ENCODE measurements around the gene KRTAP10-7.

KRTAP10-7 gene

DNA sequence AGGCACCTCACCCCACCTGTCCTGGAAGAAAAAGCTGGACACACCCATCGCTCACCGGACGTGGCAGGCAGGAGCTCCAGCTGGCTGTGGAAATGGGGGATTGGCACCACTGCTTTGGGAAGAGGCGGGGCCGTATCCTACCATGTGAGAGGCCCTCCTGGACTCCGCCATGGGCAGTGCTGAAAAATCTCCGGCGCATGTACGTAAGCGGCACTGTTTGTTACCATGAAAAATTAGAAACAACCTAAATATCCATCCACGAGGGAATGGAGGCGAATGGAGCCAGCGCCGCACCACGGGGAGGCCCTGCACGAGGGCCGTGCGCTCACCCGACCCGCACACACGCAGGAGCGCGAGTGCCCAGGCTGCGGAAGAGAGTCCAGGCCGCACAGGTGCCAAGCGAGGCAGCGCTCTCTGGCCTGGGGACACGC, 14.6 kb downstream of the KRTAP10-7 start:
- no peaks in the 10 kb centered on the region for H3K27me3 ChIP-seq (ENCODE audit: control insufficient read depth, low read length)
- peaks cover 21% of the 10 kb centered on the region for H3K9me3 ChIP-seq (ENCODE audit: control insufficient read depth, insufficient read depth, low read length)
- no peaks in the 10 kb centered on the region for H3F3A ChIP-seq (ENCODE audit: control insufficient read depth, insufficient read depth)
- no peaks in the 10 kb centered on the region for H3K36me3 ChIP-seq (ENCODE audit: control insufficient read depth, low read length)
- no peak for TF ChIP-seq EZH2phosphoT487 (IDR thresholded peaks at IDR 0.05; ENCODE audit: borderline replicate concordance, low read length)
- TF ChIP-seq, protein P1, sequence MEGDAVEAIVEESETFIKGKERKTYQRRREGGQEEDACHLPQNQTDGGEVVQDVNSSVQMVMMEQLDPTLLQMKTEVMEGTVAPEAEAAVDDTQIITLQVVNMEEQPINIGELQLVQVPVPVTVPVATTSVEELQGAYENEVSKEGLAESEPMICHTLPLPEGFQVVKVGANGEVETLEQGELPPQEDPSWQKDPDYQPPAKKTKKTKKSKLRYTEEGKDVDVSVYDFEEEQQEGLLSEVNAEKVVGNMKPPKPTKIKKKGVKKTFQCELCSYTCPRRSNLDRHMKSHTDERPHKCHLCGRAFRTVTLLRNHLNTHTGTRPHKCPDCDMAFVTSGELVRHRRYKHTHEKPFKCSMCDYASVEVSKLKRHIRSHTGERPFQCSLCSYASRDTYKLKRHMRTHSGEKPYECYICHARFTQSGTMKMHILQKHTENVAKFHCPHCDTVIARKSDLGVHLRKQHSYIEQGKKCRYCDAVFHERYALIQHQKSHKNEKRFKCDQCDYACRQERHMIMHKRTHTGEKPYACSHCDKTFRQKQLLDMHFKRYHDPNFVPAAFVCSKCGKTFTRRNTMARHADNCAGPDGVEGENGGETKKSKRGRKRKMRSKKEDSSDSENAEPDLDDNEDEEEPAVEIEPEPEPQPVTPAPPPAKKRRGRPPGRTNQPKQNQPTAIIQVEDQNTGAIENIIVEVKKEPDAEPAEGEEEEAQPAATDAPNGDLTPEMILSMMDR (IDR thresholded peaks at IDR 0.05; ENCODE audit: low read depth, low read length, poor library complexity, severe bottlenecking), result no peak
- H3K27ac ChIP-seq (ENCODE audit: low read depth, low read length), result no peak overlapping the region
- no peaks in the 10 kb centered on the region for H3K9me2 ChIP-seq (replicated peaks; ENCODE audit: control insufficient read depth, low read length)
- peaks cover 11% of the 10 kb centered on the region for H3K4me1 ChIP-seq (ENCODE audit: control insufficient read depth, low read length)
- no peak overlapping the region for H3K4me2 ChIP-seq (ENCODE audit: low read length)
- H3K79me2 ChIP-seq (ENCODE audit: control insufficient read depth, low read length), result no peaks in the 10 kb centered on the region
- H3K4me3 ChIP-seq (ENCODE audit: low read length), result no peak overlapping the region
- H4K20me1 ChIP-seq (ENCODE audit: control insufficient read depth, insufficient read depth, low read depth, low read length), result no peaks in the 10 kb centered on the region

DNA sequence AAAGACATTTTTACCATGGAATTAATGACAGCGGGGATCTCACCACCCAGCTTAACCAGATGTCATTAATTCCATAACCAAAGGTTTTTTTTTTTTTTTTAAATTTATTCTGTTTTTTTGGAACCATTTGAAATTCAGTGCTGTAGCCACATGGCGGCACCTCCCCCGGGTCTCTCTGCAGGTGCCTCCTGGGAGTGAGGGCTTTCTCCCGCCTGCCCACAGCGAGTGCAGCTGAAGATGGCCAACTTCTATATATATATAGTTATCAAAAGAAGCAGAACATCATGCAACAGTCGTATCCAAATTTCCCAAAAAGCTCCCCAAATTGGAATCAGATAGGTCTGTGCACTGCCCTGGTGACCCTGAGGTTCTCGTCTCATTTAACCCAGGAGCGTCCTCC, 15.1 kb downstream of the KRTAP10-7 start:
- H3K79me2 ChIP-seq (ENCODE audit: control insufficient read depth, low read length), result no peaks in the 10 kb centered on the region
- H3K27ac ChIP-seq (ENCODE audit: low read depth, low read length), result no peak overlapping the region
- no peak overlapping the region for H3K4me3 ChIP-seq (ENCODE audit: low read length)
- H3F3A ChIP-seq (ENCODE audit: control insufficient read depth, insufficient read depth), result no peaks in the 10 kb centered on the region
- peaks cover 11% of the 10 kb centered on the region for H3K4me1 ChIP-seq (ENCODE audit: control insufficient read depth, low read length)
- H3K36me3 ChIP-seq (ENCODE audit: control insufficient read depth, low read length), result no peaks in the 10 kb centered on the region
- H3K27me3 ChIP-seq (ENCODE audit: control insufficient read depth, low read length), result no peaks in the 10 kb centered on the region
- H3K9me3 ChIP-seq (ENCODE audit: control insufficient read depth, insufficient read depth, low read length), result peaks cover 24% of the 10 kb centered on the region
- TF ChIP-seq, protein P1 (IDR thresholded peaks at IDR 0.05; ENCODE audit: low read depth, low read length, poor library complexity, severe bottlenecking), result no peak
- no peak for TF ChIP-seq EZH2phosphoT487 (IDR thresholded peaks at IDR 0.05; ENCODE audit: borderline replicate concordance, low read length)
- H4K20me1 ChIP-seq (ENCODE audit: control insufficient read depth, insufficient read depth, low read depth, low read length), result no peaks in the 10 kb centered on the region
- no peaks in the 10 kb centered on the region for H3K9me2 ChIP-seq (replicated peaks; ENCODE audit: control insufficient read depth, low read length)
- no peak overlapping the region for H3K4me2 ChIP-seq (ENCODE audit: low read length)

DNA sequence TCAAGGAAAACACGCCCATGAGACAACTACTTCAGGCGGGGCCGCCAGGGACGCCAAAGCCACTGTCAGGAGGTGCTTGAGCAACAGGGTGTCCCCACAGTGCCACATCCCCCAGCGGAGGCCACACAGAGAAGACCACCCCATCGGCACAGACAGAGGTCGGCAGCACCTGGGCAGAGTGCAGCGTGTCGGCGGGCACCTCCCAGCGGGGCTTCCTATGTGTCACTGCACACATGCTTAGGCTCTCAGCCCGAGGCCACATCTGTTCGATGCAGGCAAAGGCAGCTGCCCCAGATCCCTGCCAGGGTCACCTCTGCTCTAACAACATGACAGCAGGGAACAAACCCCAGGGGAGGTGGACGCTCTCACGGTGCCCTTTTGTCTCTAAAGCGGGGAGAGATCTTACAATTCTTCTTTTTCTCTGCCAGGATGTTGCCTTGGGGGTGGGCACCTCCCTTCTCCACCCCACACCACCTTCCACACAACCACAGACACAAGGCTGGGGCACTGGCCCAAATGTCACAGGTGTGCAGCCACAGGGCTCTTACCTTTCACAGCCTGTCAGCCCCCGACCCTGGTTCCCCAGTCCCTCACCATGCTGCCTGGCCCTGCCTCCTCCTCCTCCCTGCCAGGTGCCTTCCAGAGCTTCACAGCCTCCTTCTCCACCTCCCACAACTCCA, 15.7 kb downstream of the KRTAP10-7 start:
- Histone ChIP-seq H4K20me1 (ENCODE audit: control insufficient read depth, insufficient read depth, low read depth, low read length) (no peaks in the 10 kb centered on the region), H3K27ac (ENCODE audit: low read depth, low read length) (no peak overlapping the region), H3K4me3 (ENCODE audit: low read length) (no peak overlapping the region), H3K9me2 (replicated peaks; ENCODE audit: control insufficient read depth, low read length) (no peaks in the 10 kb centered on the region), H3K4me1 (ENCODE audit: control insufficient read depth, low read length) (peaks cover 11% of the 10 kb centered on the region), H3K36me3 (ENCODE audit: control insufficient read depth, low read length) (no peaks in the 10 kb centered on the region), H3K79me2 (ENCODE audit: control insufficient read depth, low read length) (no peaks in the 10 kb centered on the region), H3K27me3 (ENCODE audit: control insufficient read depth, low read length) (no peaks in the 10 kb centered on the region), H3K9me3 (ENCODE audit: control insufficient read depth, insufficient read depth, low read length) (peaks cover 21% of the 10 kb centered on the region), H3K4me2 (ENCODE audit: low read length) (no peak overlapping the region), H3F3A (ENCODE audit: control insufficient read depth, insufficient read depth) (no peaks in the 10 kb centered on the region)
- TF ChIP-seq EZH2phosphoT487 (IDR thresholded peaks at IDR 0.05; ENCODE audit: borderline replicate concordance, low read length), result no peak
- TF ChIP-seq, protein P1 (IDR thresholded peaks at IDR 0.05; ENCODE audit: low read depth, low read length, poor library complexity, severe bottlenecking), result no peak
